Omental fat pad (tissue), 4 donors: Measurements from ENCODE around the gene MORC4. TPM values are rescaled to one million over a fixed set of nuclear protein-coding genes. Genes with fewer than 3 reads are reported as not detected.
A peak's percentile ranks its signal among the peaks of the same experiment; 100 is the strongest.
"Not testable (repeated sequence)": the region's sequence is repeated elsewhere in the genome, so short reads cannot be mapped to it uniquely, and the experiment has no call there.

Source experiments
- ATAC-seq: fragments of 150-250 bp; one replicate; pipeline ENCODE4 v1.9.1; 2016; ENCODE audit warnings: mild to moderate bottlenecking, moderate library complexity; ENCODE audit not compliant: low FRiP score
- DNase-seq: peaks from one replicate; pipeline ENCODE4 v3.0.0-alpha.2; 2019; ENCODE audit warnings: low spot score
- total RNA-seq, 4 donors: library from RNA; depleted of rRNA; stranded (reverse); fragments of >200 nt; gene quantifications; one replicate each; pipeline ENCODE4 v1.1.0, GENCODE V29; 2016
- TF ChIP-seq, protein P1 (sequence below), 3 donors: fragments of 450-650 bp; IDR thresholded peaks; one replicate each; pipeline ENCODE4 v1.5.1; 2016 to 2017; ENCODE audit warnings: antibody characterized with exemption in 3 of 3, mild to moderate bottlenecking in 3 of 3, moderate library complexity in 2 of 3

The MORC4 gene
- total RNA-seq, 4 donors from 2014 or later, result 19.1 to 22.3 (median 20.4) TPM

DNA sequence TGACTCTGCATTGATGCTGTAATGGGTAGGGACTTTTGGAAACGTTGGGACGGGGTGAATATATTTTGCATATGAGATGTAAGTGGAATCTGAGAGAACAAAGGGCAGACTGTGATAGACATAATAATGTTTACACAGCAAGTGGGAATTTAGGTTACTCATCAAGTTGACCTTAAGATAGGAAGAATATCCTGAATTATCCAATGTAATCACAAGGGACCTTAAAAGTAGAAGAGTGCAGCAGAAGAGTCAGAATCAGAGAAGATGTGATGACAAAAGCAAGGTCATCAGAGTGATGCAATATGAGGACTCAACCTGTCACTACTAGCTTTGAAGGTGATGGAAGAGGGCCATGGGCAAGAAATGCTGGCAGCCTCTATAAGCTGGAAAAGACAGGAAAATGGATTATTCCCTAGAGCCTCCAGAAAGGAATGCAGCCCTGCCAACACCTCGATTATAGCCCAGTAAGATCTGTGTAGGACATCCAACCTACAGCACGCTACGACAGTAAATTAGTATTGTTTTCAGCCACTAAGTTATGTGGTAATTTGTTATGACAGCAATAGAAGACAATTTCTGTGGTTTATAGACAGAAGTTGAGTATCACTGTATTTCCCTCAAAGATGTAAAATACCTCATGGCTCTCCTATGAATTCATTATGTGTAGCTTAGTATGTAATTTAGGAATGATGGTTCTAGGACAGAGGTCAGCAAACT lies 26.4 kb downstream of the MORC4 start:
- TF ChIP-seq, protein P1, sequence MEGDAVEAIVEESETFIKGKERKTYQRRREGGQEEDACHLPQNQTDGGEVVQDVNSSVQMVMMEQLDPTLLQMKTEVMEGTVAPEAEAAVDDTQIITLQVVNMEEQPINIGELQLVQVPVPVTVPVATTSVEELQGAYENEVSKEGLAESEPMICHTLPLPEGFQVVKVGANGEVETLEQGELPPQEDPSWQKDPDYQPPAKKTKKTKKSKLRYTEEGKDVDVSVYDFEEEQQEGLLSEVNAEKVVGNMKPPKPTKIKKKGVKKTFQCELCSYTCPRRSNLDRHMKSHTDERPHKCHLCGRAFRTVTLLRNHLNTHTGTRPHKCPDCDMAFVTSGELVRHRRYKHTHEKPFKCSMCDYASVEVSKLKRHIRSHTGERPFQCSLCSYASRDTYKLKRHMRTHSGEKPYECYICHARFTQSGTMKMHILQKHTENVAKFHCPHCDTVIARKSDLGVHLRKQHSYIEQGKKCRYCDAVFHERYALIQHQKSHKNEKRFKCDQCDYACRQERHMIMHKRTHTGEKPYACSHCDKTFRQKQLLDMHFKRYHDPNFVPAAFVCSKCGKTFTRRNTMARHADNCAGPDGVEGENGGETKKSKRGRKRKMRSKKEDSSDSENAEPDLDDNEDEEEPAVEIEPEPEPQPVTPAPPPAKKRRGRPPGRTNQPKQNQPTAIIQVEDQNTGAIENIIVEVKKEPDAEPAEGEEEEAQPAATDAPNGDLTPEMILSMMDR (IDR thresholded peaks at IDR 0.05), result no peak
- peak; percentile 57 for ATAC-seq
- DNase-seq, result no peak

GRCh38 chrX:106972896-106973295 lies 27.1 kb downstream of the MORC4 start:
- no peak for ATAC-seq
- TF ChIP-seq, protein P1 (IDR thresholded peaks at IDR 0.05), result no peak
- DNase-seq, result no peak

- not testable (repeated sequence) for ATAC-seq, DNase-seq
These were observed 33.5 kb downstream of the MORC4 start for GRCh38 chrX:106966547-106966946.

GRCh38 chrX:106964290-106964689 lies 35.7 kb downstream of the MORC4 start:
- DNase-seq (no peak), ATAC-seq (no peak)
- TF ChIP-seq, protein P1 (IDR thresholded peaks at IDR 0.05), result no peak

- DNase-seq, result no peak
- no peak for ATAC-seq
These were observed 36.9 kb downstream of the MORC4 start for GRCh38 chrX:106963111-106963510.

GRCh38 chrX:106959901-106960300 lies 40.1 kb downstream of the MORC4 start:
- DNase-seq (no peak), ATAC-seq (no peak)
- TF ChIP-seq, protein P1 (IDR thresholded peaks at IDR 0.05), result no peak

More at GRCh38 chrX:106963111-106963510, 36.9 kb downstream of the MORC4 start:
- TF ChIP-seq, protein P1 (IDR thresholded peaks at IDR 0.05), result no peak

- TF ChIP-seq, protein P1 (IDR thresholded peaks at IDR 0.05), result no peak
These were observed 42.2 kb downstream of the MORC4 start for GRCh38 chrX:106957856-106958255.

More at GRCh38 chrX:106957856-106958255, 42.2 kb downstream of the MORC4 start:
- no peak for DNase-seq
- ATAC-seq, result no peak
